Measurements from ENCODE around the gene DOCK9.

GRCh38 chr13:98816406-98816805 lies 161.5 kb downstream of the DOCK9 start:
- TF ChIP-seq CTCF (IDR thresholded peaks at IDR 0.05) (no peak), POLR2A (IDR thresholded peaks at IDR 0.05) (no peak)

Measured in right lobe of liver (tissue), 4 donors.